ENCODE measurements around the gene SPEN.

GRCh38 chr1:15838721-15839120 lies 8.8 kb upstream of the SPEN start:
- TF ChIP-seq SIN3A (IDR thresholded peaks at IDR 0.05; ENCODE audit: borderline replicate concordance, insufficient read depth, low read length) (no peak), POLR2AphosphoS5 (IDR thresholded peaks at IDR 0.05; ENCODE audit: low read depth, low read length) (no peak), REST (IDR thresholded peaks at IDR 0.05; ENCODE audit: insufficient read depth in 1 of 2, low read depth in 2 of 2, low read length in 2 of 2) (no peak), TAF1 (IDR thresholded peaks at IDR 0.05; ENCODE audit: borderline replicate concordance, insufficient read depth, low read length) (no peak), FOXP2 (optimal IDR thresholded peaks at IDR 0.05; ENCODE audit: borderline replicate concordance, extremely low read depth, extremely low read length, insufficient read depth) (no peak)

Measured in PFSK-1 (cell line).